ENCODE measurements around the gene HERPUD2. TPM values are rescaled to one million over a fixed set of nuclear protein-coding genes. Genes with fewer than 3 reads are reported as not detected.

Gene HERPUD2
- total and polyA plus RNA-seq, 2 experiments from 2014 or later, result 21.7 to 43.9 TPM

DNA sequence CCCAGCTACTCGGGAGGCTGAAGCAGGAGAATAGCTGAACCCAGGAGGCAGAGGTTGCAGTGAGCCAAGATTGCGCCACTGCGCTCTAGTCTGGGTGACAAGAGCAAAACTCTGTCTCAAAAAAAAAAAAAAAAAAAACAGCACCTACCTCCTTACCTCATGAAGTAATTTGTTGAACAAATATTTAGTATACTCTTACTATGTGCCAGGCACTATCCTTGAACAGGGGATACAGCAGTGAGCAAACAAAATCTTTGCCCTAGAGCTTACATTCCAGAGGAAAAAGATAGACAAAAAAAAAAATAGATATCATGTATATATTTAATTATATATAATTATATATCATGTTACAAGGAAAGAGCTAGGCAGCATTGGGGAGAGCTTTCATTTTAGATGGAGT lies 36.4 kb upstream of the HERPUD2 start:
- no peak for TF ChIP-seq CTCF (IDR thresholded peaks at IDR 0.05; ENCODE audit: low read depth, low read length)
- Histone ChIP-seq H3K9me3 (ENCODE audit: low read depth) (no peaks in the 10 kb centered on the region), H3K36me3 (no peaks in the 10 kb centered on the region), H3K27me3 (no peaks in the 10 kb centered on the region), H3K4me3 (no peak overlapping the region), H3K27ac (no peak overlapping the region), H3K4me1 (ENCODE audit: low read depth) (peaks cover 23% of the 10 kb centered on the region)
- DNase-seq (ENCODE audit: low read depth in 1 of 2, low spot score in 1 of 2), result no peak

- no peak overlapping the region for H3K4me3 ChIP-seq
- no peaks in the 10 kb centered on the region for H3K27me3 ChIP-seq
- no peak for TF ChIP-seq CTCF (IDR thresholded peaks at IDR 0.05; ENCODE audit: low read depth, low read length)
- peak overlapping the region; percentile 77 for H3K27ac ChIP-seq
- no peaks in the 10 kb centered on the region for H3K36me3 ChIP-seq
- peaks cover 16% of the 10 kb centered on the region for H3K4me1 ChIP-seq (ENCODE audit: low read depth)
- H3K9me3 ChIP-seq (ENCODE audit: low read depth), result no peaks in the 10 kb centered on the region
- no peak for DNase-seq (ENCODE audit: low read depth in 1 of 2, low spot score in 1 of 2)
These were observed 34.3 kb upstream of the HERPUD2 start for GRCh38 chr7:35729061-35729783.

GRCh38 chr7:35728412-35729060 lies 33.6 kb upstream of the HERPUD2 start:
- no peaks in the 10 kb centered on the region for H3K27me3 ChIP-seq
- H3K27ac ChIP-seq, result peak overlapping the region; percentile 77
- H3K36me3 ChIP-seq, result no peaks in the 10 kb centered on the region
- TF ChIP-seq CTCF (IDR thresholded peaks at IDR 0.05; ENCODE audit: low read depth, low read length), result no peak
- DNase-seq (ENCODE audit: low read depth in 1 of 2, low spot score in 1 of 2), result peak in 1 of 2 donors; percentile 42
- no peaks in the 10 kb centered on the region for H3K9me3 ChIP-seq (ENCODE audit: low read depth)
- peaks cover 16% of the 10 kb centered on the region for H3K4me1 ChIP-seq (ENCODE audit: low read depth)
- no peak overlapping the region for H3K4me3 ChIP-seq

DNA sequence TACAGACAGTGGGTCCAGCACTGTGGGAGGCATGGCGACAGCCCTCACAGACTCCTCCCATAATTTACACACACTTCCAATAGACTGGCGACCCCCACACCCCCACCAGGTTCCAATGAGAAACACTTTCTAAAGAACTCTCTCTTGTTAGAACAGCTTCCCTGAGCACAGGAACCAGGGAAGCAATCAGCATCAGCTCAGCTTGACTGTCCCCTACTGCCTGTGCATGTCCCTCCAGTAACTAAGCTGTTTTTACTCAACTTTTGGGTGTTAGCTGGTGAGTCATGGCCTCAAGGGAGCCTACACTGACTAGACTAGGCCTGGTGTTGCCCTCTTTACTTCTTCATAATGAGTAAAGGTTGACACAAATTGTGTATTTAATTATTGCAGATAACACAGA lies 32.6 kb upstream of the HERPUD2 start:
- TF ChIP-seq CTCF (IDR thresholded peaks at IDR 0.05; ENCODE audit: low read depth, low read length), result no peak
- H3K27me3 ChIP-seq, result no peaks in the 10 kb centered on the region
- no peaks in the 10 kb centered on the region for H3K36me3 ChIP-seq
- no peaks in the 10 kb centered on the region for H3K9me3 ChIP-seq (ENCODE audit: low read depth)
- peak in 1 of 2 donors; percentile 54 for DNase-seq (ENCODE audit: low read depth in 1 of 2, low spot score in 1 of 2)
- no peak overlapping the region for H3K27ac ChIP-seq
- H3K4me1 ChIP-seq (ENCODE audit: low read depth), result peaks cover 16% of the 10 kb centered on the region
- no peak overlapping the region for H3K4me3 ChIP-seq

DNA sequence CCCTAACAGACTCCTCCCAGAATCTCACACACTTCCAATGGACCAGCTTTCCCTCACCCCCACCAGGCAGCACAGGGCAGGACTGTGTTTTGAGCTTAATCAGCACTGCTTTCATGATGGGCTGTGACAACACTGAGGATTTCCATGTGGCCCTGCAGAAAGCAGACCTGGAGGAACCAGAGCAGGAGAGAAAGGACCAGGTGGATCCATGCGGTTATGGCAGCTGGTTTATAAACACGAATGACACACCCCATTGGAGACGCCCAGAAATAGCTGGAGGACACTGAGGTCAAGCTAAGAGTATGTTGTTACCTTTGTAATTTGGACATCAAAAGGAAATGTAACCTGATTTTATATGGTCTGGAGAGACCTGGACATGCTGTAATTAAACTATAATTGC lies 31.7 kb upstream of the HERPUD2 start:
- Histone ChIP-seq H3K4me3 (no peak overlapping the region), H3K4me1 (ENCODE audit: low read depth) (peaks cover 16% of the 10 kb centered on the region), H3K27me3 (no peaks in the 10 kb centered on the region), H3K27ac (no peak overlapping the region), H3K36me3 (no peaks in the 10 kb centered on the region), H3K9me3 (ENCODE audit: low read depth) (no peaks in the 10 kb centered on the region)
- DNase-seq (ENCODE audit: low read depth in 1 of 2, low spot score in 1 of 2), result no peak
- no peak for TF ChIP-seq CTCF (IDR thresholded peaks at IDR 0.05; ENCODE audit: low read depth, low read length)
